Duodenal mucosa (tissue), 2 donors: Measurements from ENCODE around the gene TPPP.
"Not testable (repeated sequence)": the region's sequence is repeated elsewhere in the genome, so short reads cannot be mapped to it uniquely, and the experiment has no call there.

Source experiments
- H3K27ac ChIP-seq: one replicate; pipeline ENCODE4 v1.7.0; 2013; ENCODE audit warnings: low read depth, low read length
- H3K27me3 ChIP-seq, 2 donors: one replicate each; pipeline ENCODE4 v1.7.0; 2013; ENCODE audit warnings: low read length in 2 of 2, control low read depth in 1 of 2; ENCODE audit not compliant: insufficient read depth in 2 of 2, control insufficient read depth in 1 of 2
- H3K36me3 ChIP-seq, 2 donors: one replicate each; pipeline ENCODE4 v1.7.0; 2013; ENCODE audit warnings: low read length in 2 of 2, control low read depth in 1 of 2; ENCODE audit not compliant: insufficient read depth in 2 of 2, control insufficient read depth in 1 of 2
- H3K4me1 ChIP-seq, 2 donors: one replicate each; pipeline ENCODE4 v1.7.0; 2013; ENCODE audit warnings: low read length in 2 of 2, control low read depth in 1 of 2; ENCODE audit not compliant: insufficient read depth in 2 of 2, control insufficient read depth in 1 of 2
- H3K4me3 ChIP-seq, 2 donors: one replicate each; pipeline ENCODE4 v1.7.0; 2013; ENCODE audit warnings: low read length in 2 of 2, low read depth in 1 of 2
- H3K9ac ChIP-seq, 2 donors: one replicate each; pipeline ENCODE4 v1.7.0; 2013; ENCODE audit warnings: low read length in 2 of 2, low read depth in 1 of 2
- H3K9me3 ChIP-seq, 2 donors: one replicate each; pipeline ENCODE4 v1.7.0; 2013; ENCODE audit warnings: low read length in 2 of 2, control low read depth in 1 of 2; ENCODE audit not compliant: control insufficient read depth in 1 of 2

Gene TPPP

GRCh38 chr5:716740-717139, 23.6 kb upstream of the TPPP start:
- H3K27ac ChIP-seq, H3K9ac ChIP-seq: not testable (repeated sequence)

GRCh38 chr5:715636-716035, 22.5 kb upstream of the TPPP start:
- H3K27me3 ChIP-seq, H3K9me3 ChIP-seq, H3K36me3 ChIP-seq, H3K4me3 ChIP-seq, H3K9ac ChIP-seq, H3K4me1 ChIP-seq, H3K27ac ChIP-seq: not testable (repeated sequence)

More at GRCh38 chr5:716740-717139, 23.6 kb upstream of the TPPP start:
- not testable (repeated sequence) for H3K4me1 ChIP-seq, H3K27me3 ChIP-seq, H3K9me3 ChIP-seq, H3K36me3 ChIP-seq, H3K4me3 ChIP-seq

- not testable (repeated sequence) for H3K36me3 ChIP-seq, H3K27me3 ChIP-seq, H3K9ac ChIP-seq, H3K9me3 ChIP-seq, H3K4me3 ChIP-seq, H3K27ac ChIP-seq, H3K4me1 ChIP-seq
Observed at GRCh38 chr5:714215-715118, 21.3 kb upstream of the TPPP start.

- not testable (repeated sequence) for H3K4me1 ChIP-seq, H3K4me3 ChIP-seq, H3K9ac ChIP-seq, H3K36me3 ChIP-seq, H3K27ac ChIP-seq, H3K27me3 ChIP-seq, H3K9me3 ChIP-seq
Observed at GRCh38 chr5:713686-714085, 20.5 kb upstream of the TPPP start.

GRCh38 chr5:708848-709517, 15.8 kb upstream of the TPPP start:
- H3K9me3 ChIP-seq, H3K36me3 ChIP-seq, H3K9ac ChIP-seq, H3K27ac ChIP-seq, H3K4me3 ChIP-seq, H3K4me1 ChIP-seq, H3K27me3 ChIP-seq: not testable (repeated sequence)

- H3K27me3 ChIP-seq, H3K4me1 ChIP-seq, H3K27ac ChIP-seq, H3K4me3 ChIP-seq, H3K36me3 ChIP-seq, H3K9ac ChIP-seq, H3K9me3 ChIP-seq: not testable (repeated sequence)
Observed at GRCh38 chr5:708374-708773, 15.2 kb upstream of the TPPP start.

- not testable (repeated sequence) for H3K4me1 ChIP-seq, H3K27me3 ChIP-seq, H3K4me3 ChIP-seq, H3K9me3 ChIP-seq, H3K27ac ChIP-seq, H3K9ac ChIP-seq, H3K36me3 ChIP-seq
Observed at GRCh38 chr5:706127-706526, 13.0 kb upstream of the TPPP start.

GRCh38 chr5:696753-697702, 3.9 kb upstream of the TPPP start:
- not testable (repeated sequence) for H3K36me3 ChIP-seq, H3K9me3 ChIP-seq, H3K9ac ChIP-seq, H3K27me3 ChIP-seq, H3K27ac ChIP-seq, H3K4me1 ChIP-seq, H3K4me3 ChIP-seq

GRCh38 chr5:696191-696590, 3.0 kb upstream of the TPPP start:
- H3K9me3 ChIP-seq, H3K36me3 ChIP-seq, H3K27me3 ChIP-seq, H3K9ac ChIP-seq, H3K27ac ChIP-seq, H3K4me1 ChIP-seq, H3K4me3 ChIP-seq: not testable (repeated sequence)

- H3K4me1 ChIP-seq, H3K36me3 ChIP-seq: not testable (repeated sequence)
Observed at GRCh38 chr5:695475-695874, 2.3 kb upstream of the TPPP start.

More at GRCh38 chr5:695475-695874, 2.3 kb upstream of the TPPP start:
- H3K4me3 ChIP-seq, H3K27me3 ChIP-seq, H3K9me3 ChIP-seq, H3K27ac ChIP-seq, H3K9ac ChIP-seq: not testable (repeated sequence)
